ENCODE data around the gene COMT. TPM values are rescaled to one million over a fixed set of nuclear protein-coding genes. Genes with fewer than 3 reads are reported as not detected.
A peak's percentile ranks its signal among the peaks of the same experiment; 100 is the strongest.

COMT gene
- total RNA-seq, 1 experiment from 2014 or later, result 96.0 TPM

DNA sequence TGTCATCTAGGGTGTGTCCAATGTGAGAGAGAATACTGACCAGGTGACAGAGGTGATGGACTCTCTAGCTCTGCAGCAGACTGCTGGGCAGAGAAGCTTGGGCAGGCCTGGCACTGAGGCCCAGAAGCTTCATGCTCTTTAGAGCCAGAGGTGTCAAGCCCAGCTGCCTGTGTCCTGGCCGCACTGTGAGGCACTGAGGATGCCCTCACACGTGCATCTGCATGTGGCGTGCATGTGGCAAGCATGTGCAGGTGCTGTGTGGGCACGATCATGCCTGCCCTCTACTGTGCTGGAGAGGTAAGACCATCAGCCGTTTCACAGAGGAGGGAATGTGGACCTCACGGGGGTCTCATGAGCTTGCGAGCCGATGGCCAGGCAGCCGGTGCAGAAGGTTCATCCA, 15.9 kb downstream of the COMT start:
- TF ChIP-seq, protein P1, sequence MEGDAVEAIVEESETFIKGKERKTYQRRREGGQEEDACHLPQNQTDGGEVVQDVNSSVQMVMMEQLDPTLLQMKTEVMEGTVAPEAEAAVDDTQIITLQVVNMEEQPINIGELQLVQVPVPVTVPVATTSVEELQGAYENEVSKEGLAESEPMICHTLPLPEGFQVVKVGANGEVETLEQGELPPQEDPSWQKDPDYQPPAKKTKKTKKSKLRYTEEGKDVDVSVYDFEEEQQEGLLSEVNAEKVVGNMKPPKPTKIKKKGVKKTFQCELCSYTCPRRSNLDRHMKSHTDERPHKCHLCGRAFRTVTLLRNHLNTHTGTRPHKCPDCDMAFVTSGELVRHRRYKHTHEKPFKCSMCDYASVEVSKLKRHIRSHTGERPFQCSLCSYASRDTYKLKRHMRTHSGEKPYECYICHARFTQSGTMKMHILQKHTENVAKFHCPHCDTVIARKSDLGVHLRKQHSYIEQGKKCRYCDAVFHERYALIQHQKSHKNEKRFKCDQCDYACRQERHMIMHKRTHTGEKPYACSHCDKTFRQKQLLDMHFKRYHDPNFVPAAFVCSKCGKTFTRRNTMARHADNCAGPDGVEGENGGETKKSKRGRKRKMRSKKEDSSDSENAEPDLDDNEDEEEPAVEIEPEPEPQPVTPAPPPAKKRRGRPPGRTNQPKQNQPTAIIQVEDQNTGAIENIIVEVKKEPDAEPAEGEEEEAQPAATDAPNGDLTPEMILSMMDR (IDR thresholded peaks at IDR 0.05; ENCODE audit: insufficient read depth in 1 of 2, low read depth in 1 of 2, low read length in 1 of 2, severe bottlenecking in 1 of 2, unreplicated experiment in 1 of 2), result no peak
- H3K36me3 ChIP-seq (ENCODE audit: control insufficient read depth, insufficient read depth, low read length), result no peaks in the 10 kb centered on the region
- H3K4me3 ChIP-seq (ENCODE audit: low read depth, low read length), result no peak overlapping the region
- H3K27me3 Mint-ChIP-seq (ENCODE audit: insufficient read depth, unreplicated experiment), result no peaks in the 10 kb centered on the region
- CTCF ChIA-PET, result interaction anchor here (1.1 kb wide), 1 partner anchor 227 kb away, joined by 3 read pairs; no protein-coding TSS in a partner anchor
- no peaks in the 10 kb centered on the region for H3K9me3 Mint-ChIP-seq (ENCODE audit: unreplicated experiment)
- POLR2A ChIA-PET, result no interaction called here
- no peak overlapping the region for H3K4me3 Mint-ChIP-seq (ENCODE audit: unreplicated experiment)
- BruUV-seq (replicated peaks), result no TSS peak
- peaks cover 35% of the 10 kb centered on the region for H3K4me1 ChIP-seq
- DNase-seq, result no peak
- no peaks in the 10 kb centered on the region for H3K27me3 ChIP-seq (replicated peaks; ENCODE audit: control insufficient read depth, insufficient read depth, low read length)
- intact Hi-C loops (cut with micrococcal nuclease; ENCODE audit: unreplicated experiment), result no loop called here
- H3K36me3 Mint-ChIP-seq (ENCODE audit: insufficient read depth, unreplicated experiment), result peaks cover 7% of the 10 kb centered on the region
- no peaks in the 10 kb centered on the region for H3K9me3 ChIP-seq
- H3K27ac Mint-ChIP-seq (ENCODE audit: unreplicated experiment), result no peak overlapping the region
- H3K4me1 Mint-ChIP-seq (ENCODE audit: low read depth, unreplicated experiment), result peaks cover 13% of the 10 kb centered on the region

DNA sequence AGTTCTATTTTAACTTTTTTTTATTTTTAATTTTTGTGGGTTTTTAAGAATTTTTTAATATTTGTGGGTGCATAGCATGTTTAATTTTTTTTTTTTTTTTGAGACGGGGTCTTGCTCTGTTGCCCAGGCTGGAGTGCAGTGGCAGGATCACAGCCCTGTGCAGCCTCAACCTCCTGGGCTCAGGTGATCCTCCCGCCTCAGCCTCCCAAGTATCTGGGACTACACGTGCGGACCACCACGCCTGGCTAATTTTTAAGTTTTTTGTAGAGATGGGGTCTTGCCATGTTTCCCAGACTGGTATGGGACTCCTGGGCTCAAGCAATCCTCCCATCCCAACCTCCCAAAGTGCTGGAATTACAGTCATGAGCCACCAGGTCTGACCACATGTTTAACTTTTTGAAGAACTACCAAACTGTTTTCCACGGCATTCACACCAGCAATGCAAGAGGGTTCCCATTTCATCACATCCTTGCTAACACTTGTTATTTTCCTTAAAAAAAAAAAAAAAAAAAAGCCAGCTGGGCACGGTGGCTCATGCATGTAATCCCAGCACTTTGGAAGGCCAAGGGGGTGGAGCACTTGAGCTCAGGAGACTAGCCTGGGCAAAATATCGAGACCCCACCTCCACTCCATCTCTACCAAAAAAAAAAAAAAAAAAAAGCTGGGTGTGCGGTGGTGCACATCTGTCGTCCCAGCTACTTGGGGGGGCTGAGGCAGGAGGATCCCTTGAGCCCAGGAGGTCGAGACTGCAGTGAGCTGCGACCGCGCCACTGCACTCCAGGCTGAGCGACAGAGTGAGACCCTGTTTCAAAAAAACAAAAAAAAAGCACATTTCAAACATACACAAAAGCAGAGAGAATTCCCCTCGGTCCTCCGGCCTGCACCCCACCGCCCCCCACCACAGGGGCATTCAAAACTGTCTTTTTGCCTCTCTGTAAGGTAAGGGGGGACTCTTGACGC, 16.8 kb downstream of the COMT start:
- no peaks in the 10 kb centered on the region for H3K27me3 ChIP-seq (replicated peaks; ENCODE audit: control insufficient read depth, insufficient read depth, low read length)
- H3K4me3 ChIP-seq (ENCODE audit: low read depth, low read length), result peak overlapping the region; percentile 22; the same call in 1 of the 2 replicates
- Mint-ChIP-seq H3K36me3 (ENCODE audit: insufficient read depth, unreplicated experiment) (peaks cover 13% of the 10 kb centered on the region), H3K27me3 (ENCODE audit: insufficient read depth, unreplicated experiment) (no peaks in the 10 kb centered on the region), H3K9me3 (ENCODE audit: unreplicated experiment) (no peaks in the 10 kb centered on the region), H3K4me1 (ENCODE audit: low read depth, unreplicated experiment) (peaks cover 13% of the 10 kb centered on the region), H3K4me3 (ENCODE audit: unreplicated experiment) (peak overlapping the region; percentile 70), H3K27ac (ENCODE audit: unreplicated experiment) (peak overlapping the region; percentile 86)
- POLR2A ChIA-PET, result interaction anchor here (0.7 kb wide), 1 partner anchor 62 kb away, joined by 7 read pairs; no protein-coding TSS in a partner anchor
- intact Hi-C loops (cut with micrococcal nuclease; ENCODE audit: unreplicated experiment), result no loop called here
- TSS peak; percentile 77 for BruUV-seq (replicated peaks)
- TF ChIP-seq, protein P1 (IDR thresholded peaks at IDR 0.05; ENCODE audit: insufficient read depth in 1 of 2, low read depth in 1 of 2, low read length in 1 of 2, severe bottlenecking in 1 of 2, unreplicated experiment in 1 of 2), result no peak
- DNase-seq, result no peak
- CTCF ChIA-PET, result interaction anchor here (1.1 to 1.4 kb wide), 2 partner anchors 12 to 228 kb away, joined by 3 to 7 read pairs; no protein-coding TSS in a partner anchor
- peaks cover 41% of the 10 kb centered on the region for H3K4me1 ChIP-seq
- H3K36me3 ChIP-seq (ENCODE audit: control insufficient read depth, insufficient read depth, low read length), result no peaks in the 10 kb centered on the region
- H3K9me3 ChIP-seq, result no peaks in the 10 kb centered on the region

DNA sequence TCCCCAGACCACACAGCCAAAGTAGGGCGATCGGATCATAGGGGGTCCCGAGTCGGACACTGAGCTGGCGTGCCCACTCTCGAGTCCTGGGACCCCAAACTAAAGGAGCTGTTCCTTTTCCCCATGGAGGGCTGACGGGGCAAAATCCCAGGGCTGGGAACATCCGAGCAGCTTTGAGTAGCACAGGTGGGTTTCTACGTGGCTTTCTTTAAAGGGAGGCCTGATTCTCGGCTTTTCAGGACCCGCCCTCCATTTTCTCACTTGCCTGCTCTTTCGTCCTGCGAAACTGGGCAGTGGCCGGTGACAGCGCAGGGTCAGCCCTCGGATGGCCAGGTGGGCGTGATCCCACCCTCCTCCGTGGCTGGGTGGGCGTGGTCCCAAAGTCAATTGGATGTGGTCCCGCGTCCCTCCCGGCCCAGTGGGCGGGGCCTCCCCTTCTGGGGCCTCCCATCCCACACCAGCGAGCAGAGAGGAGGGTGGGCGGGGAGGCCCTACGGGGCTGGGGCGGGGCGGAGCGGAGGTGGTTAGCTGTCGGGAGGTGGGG, 17.5 kb downstream of the COMT start:
- peak; percentile 93 to 94 for DNase-seq

More for the DNA sequence above, 17.5 kb downstream of the COMT start:
- Histone ChIP-seq H3K36me3 (ENCODE audit: control insufficient read depth, insufficient read depth, low read length) (peaks cover 2% of the 10 kb centered on the region; the same call in 1 of the 2 replicates), H3K4me1 (peaks cover 49% of the 10 kb centered on the region), H3K9me3 (no peaks in the 10 kb centered on the region), H3K4me3 (ENCODE audit: low read depth, low read length) (peak overlapping the region; percentile 22), H3K27me3 (replicated peaks; ENCODE audit: control insufficient read depth, insufficient read depth, low read length) (no peaks in the 10 kb centered on the region)
- POLR2A ChIA-PET, result interaction anchor here (0.7 kb wide), 1 partner anchor 61 kb away, joined by 7 read pairs; no protein-coding TSS in a partner anchor
- intact Hi-C loops (cut with micrococcal nuclease; ENCODE audit: unreplicated experiment), result no loop called here
- H3K4me3 Mint-ChIP-seq (ENCODE audit: unreplicated experiment), result peak overlapping the region; percentile 70
- TF ChIP-seq, protein P1 (IDR thresholded peaks at IDR 0.05; ENCODE audit: insufficient read depth in 1 of 2, low read depth in 1 of 2, low read length in 1 of 2, severe bottlenecking in 1 of 2, unreplicated experiment in 1 of 2), result no peak
- H3K36me3 Mint-ChIP-seq (ENCODE audit: insufficient read depth, unreplicated experiment), result peaks cover 8% of the 10 kb centered on the region
- peak overlapping the region; percentile 86 for H3K27ac Mint-ChIP-seq (ENCODE audit: unreplicated experiment)
- no peaks in the 10 kb centered on the region for H3K9me3 Mint-ChIP-seq (ENCODE audit: unreplicated experiment)
- no peaks in the 10 kb centered on the region for H3K27me3 Mint-ChIP-seq (ENCODE audit: insufficient read depth, unreplicated experiment)
- no TSS peak for BruUV-seq (replicated peaks)
- CTCF ChIA-PET, result interaction anchor here (1.4 kb wide), 1 partner anchor 12 kb away, joined by 7 read pairs; no protein-coding TSS in a partner anchor
- peaks cover 13% of the 10 kb centered on the region for H3K4me1 Mint-ChIP-seq (ENCODE audit: low read depth, unreplicated experiment)

Data from Caco-2 (cell line).